ENCODE data around the gene ARHGEF25.
"Not testable (repeated sequence)": the region's sequence is repeated elsewhere in the genome, so short reads cannot be mapped to it uniquely, and the experiment has no call there.

The ARHGEF25 gene

GRCh38 chr12:57609781-57610553 is 1.3 kb upstream of the ARHGEF25 start:
- no peak for DNase-seq

GRCh38 chr12:57610554-57611107 is 604 bp upstream of the ARHGEF25 start:
- no peak for DNase-seq

GRCh38 chr12:57611827-57612710 is 834 bp downstream of the ARHGEF25 start:
- DNase-seq, result no peak

GRCh38 chr12:57612711-57613426 is 1.6 kb downstream of the ARHGEF25 start:
- DNase-seq, result no peak

GRCh38 chr12:57613427-57614109 is 2.3 kb downstream of the ARHGEF25 start:
- no peak for DNase-seq

- DNase-seq, result no peak
Observed at GRCh38 chr12:57614178-57614947, 3.1 kb downstream of the ARHGEF25 start.

GRCh38 chr12:57614948-57615500 is 3.8 kb downstream of the ARHGEF25 start:
- no peak for DNase-seq

- no peak for DNase-seq
Observed at GRCh38 chr12:57615637-57616036, 4.4 kb downstream of the ARHGEF25 start.

- no peak for DNase-seq
Observed at GRCh38 chr12:57616383-57617101, 5.3 kb downstream of the ARHGEF25 start.

GRCh38 chr12:57617942-57618341 is 6.7 kb downstream of the ARHGEF25 start:
- no peak for DNase-seq

- DNase-seq, result not testable (repeated sequence)
Observed at GRCh38 chr12:57618431-57618830, 7.2 kb downstream of the ARHGEF25 start.

GRCh38 chr12:57618966-57619433 is 7.8 kb downstream of the ARHGEF25 start:
- no peak for DNase-seq

- DNase-seq, result no peak
Observed at GRCh38 chr12:57619434-57620244, 8.4 kb downstream of the ARHGEF25 start.

- DNase-seq, result no peak
Observed at GRCh38 chr12:57620245-57620935, 9.2 kb downstream of the ARHGEF25 start.

- DNase-seq, result no peak
Observed at GRCh38 chr12:57620936-57621496, 9.8 kb downstream of the ARHGEF25 start.

GRCh38 chr12:57621497-57622292 is 10.5 kb downstream of the ARHGEF25 start:
- no peak for DNase-seq

Data from cortex of kidney (tissue), 1 donor.